ENCODE results near the gene IGSF22.

Gene IGSF22

DNA sequence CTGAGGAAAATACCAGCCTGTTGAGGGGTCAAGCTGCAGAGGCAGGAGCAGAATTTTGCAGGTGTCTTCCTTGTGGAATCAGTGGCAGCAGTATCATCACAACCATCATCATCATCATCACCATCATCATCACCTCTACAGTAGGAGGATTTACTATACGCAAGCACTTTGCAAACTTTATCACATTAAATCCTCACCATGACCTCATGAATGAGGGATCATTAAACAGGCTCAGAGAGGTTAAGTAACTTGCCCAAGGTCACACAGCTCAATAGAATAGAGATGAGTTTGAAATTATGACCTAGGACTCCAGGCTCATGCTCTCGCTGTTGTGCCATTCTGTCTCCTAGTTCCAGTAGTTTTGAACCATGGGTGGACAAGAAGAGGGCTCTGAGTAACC is 40.0 kb upstream of the IGSF22 start:
- H3K27ac ChIP-seq (ENCODE audit: insufficient read depth, low read length, poor library complexity, severe bottlenecking): no peak overlapping the region
- H3K4me1 ChIP-seq (ENCODE audit: control insufficient read depth, insufficient read depth, low read length, poor library complexity, severe bottlenecking): no peaks in the 10 kb centered on the region

GRCh38 chr11:18765554-18765953 is 39.6 kb upstream of the IGSF22 start:
- no peak for DNase-seq
- Histone ChIP-seq H3K4me1 (ENCODE audit: control insufficient read depth, insufficient read depth, low read length, poor library complexity, severe bottlenecking) (no peaks in the 10 kb centered on the region), H3K36me3 (ENCODE audit: control insufficient read depth, insufficient read depth, low read length) (no peaks in the 10 kb centered on the region), H3K4me3 (ENCODE audit: insufficient read depth, low read depth, low read length, poor library complexity, severe bottlenecking) (no peak overlapping the region), H3K9me3 (ENCODE audit: control insufficient read depth, low read length) (no peaks in the 10 kb centered on the region), H3K27ac (ENCODE audit: insufficient read depth, low read length, poor library complexity, severe bottlenecking) (no peak overlapping the region), H3K27me3 (replicated peaks; ENCODE audit: control insufficient read depth, insufficient read depth, low read length, poor library complexity, severe bottlenecking) (no peaks in the 10 kb centered on the region)

More for the DNA sequence above, 40.0 kb upstream of the IGSF22 start:
- Histone ChIP-seq H3K27me3 (replicated peaks; ENCODE audit: control insufficient read depth, insufficient read depth, low read length, poor library complexity, severe bottlenecking) (no peaks in the 10 kb centered on the region), H3K9me3 (ENCODE audit: control insufficient read depth, low read length) (no peaks in the 10 kb centered on the region), H3K36me3 (ENCODE audit: control insufficient read depth, insufficient read depth, low read length) (no peaks in the 10 kb centered on the region), H3K4me3 (ENCODE audit: insufficient read depth, low read depth, low read length, poor library complexity, severe bottlenecking) (no peak overlapping the region)
- DNase-seq: no peak

DNA sequence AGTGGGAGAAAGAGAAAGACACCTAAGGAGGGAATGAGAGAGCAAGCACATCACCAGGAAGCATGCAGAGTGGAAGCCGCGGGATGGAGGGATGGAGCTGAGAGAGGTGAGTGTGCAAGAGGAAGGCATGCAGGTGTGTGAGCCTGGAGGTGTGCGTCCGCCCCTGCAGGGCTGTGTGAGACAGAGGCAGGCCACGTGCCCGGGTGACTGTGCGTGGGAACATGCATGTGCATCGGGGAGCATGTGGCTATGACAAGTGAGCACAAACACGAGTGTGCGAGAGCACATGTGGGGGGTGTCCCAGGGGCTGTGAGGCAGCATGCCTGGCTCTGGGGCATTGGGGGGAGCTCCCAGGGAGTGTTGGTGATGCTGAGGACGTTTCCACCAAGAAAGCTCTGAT is 35.8 kb upstream of the IGSF22 start:
- H3K4me3 ChIP-seq (ENCODE audit: insufficient read depth, low read depth, low read length, poor library complexity, severe bottlenecking): no peak overlapping the region

GRCh38 chr11:18761144-18761543 is 35.2 kb upstream of the IGSF22 start:
- Histone ChIP-seq H3K27me3 (replicated peaks; ENCODE audit: control insufficient read depth, insufficient read depth, low read length, poor library complexity, severe bottlenecking) (no peaks in the 10 kb centered on the region), H3K9me3 (ENCODE audit: control insufficient read depth, low read length) (no peaks in the 10 kb centered on the region), H3K27ac (ENCODE audit: insufficient read depth, low read length, poor library complexity, severe bottlenecking) (no peak overlapping the region), H3K4me1 (ENCODE audit: control insufficient read depth, insufficient read depth, low read length, poor library complexity, severe bottlenecking) (no peaks in the 10 kb centered on the region), H3K4me3 (ENCODE audit: insufficient read depth, low read depth, low read length, poor library complexity, severe bottlenecking) (no peak overlapping the region), H3K36me3 (ENCODE audit: control insufficient read depth, insufficient read depth, low read length) (no peaks in the 10 kb centered on the region)
- no peak for DNase-seq

More for the DNA sequence above, 35.8 kb upstream of the IGSF22 start:
- H3K27me3 ChIP-seq (replicated peaks; ENCODE audit: control insufficient read depth, insufficient read depth, low read length, poor library complexity, severe bottlenecking): no peaks in the 10 kb centered on the region
- H3K4me1 ChIP-seq (ENCODE audit: control insufficient read depth, insufficient read depth, low read length, poor library complexity, severe bottlenecking): no peaks in the 10 kb centered on the region
- no peak for DNase-seq
- no peaks in the 10 kb centered on the region for H3K9me3 ChIP-seq (ENCODE audit: control insufficient read depth, low read length)
- H3K27ac ChIP-seq (ENCODE audit: insufficient read depth, low read length, poor library complexity, severe bottlenecking): no peak overlapping the region
- no peaks in the 10 kb centered on the region for H3K36me3 ChIP-seq (ENCODE audit: control insufficient read depth, insufficient read depth, low read length)

DNA sequence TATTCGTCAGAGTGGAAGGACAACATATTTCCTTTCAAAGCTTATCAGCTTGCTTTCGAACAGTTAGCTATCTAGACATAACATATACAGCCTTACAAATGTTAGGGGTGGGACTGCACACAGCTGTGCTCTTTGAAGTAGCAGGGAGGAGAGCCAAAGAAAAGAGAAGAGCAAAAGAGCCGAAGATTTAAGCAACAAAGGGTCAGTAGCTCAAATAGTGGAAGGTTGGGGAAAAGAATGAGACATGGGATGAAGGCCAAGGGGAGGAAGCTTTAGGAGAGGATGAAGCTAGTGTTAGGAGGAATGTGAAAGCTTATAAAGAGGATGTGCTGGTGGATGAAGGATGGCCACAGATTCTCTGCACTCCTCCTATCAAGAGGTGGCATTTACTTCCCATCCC is 31.8 kb upstream of the IGSF22 start:
- DNase-seq: no peak
- H3K27me3 ChIP-seq (replicated peaks; ENCODE audit: control insufficient read depth, insufficient read depth, low read length, poor library complexity, severe bottlenecking): no peaks in the 10 kb centered on the region
- H3K4me3 ChIP-seq (ENCODE audit: insufficient read depth, low read depth, low read length, poor library complexity, severe bottlenecking): no peak overlapping the region

GRCh38 chr11:18756889-18757288 is 30.9 kb upstream of the IGSF22 start:
- no peaks in the 10 kb centered on the region for H3K9me3 ChIP-seq (ENCODE audit: control insufficient read depth, low read length)
- no peaks in the 10 kb centered on the region for H3K27me3 ChIP-seq (replicated peaks; ENCODE audit: control insufficient read depth, insufficient read depth, low read length, poor library complexity, severe bottlenecking)
- H3K4me1 ChIP-seq (ENCODE audit: control insufficient read depth, insufficient read depth, low read length, poor library complexity, severe bottlenecking): no peaks in the 10 kb centered on the region
- H3K36me3 ChIP-seq (ENCODE audit: control insufficient read depth, insufficient read depth, low read length): no peaks in the 10 kb centered on the region
- H3K4me3 ChIP-seq (ENCODE audit: insufficient read depth, low read depth, low read length, poor library complexity, severe bottlenecking): no peak overlapping the region
- DNase-seq: no peak
- no peak overlapping the region for H3K27ac ChIP-seq (ENCODE audit: insufficient read depth, low read length, poor library complexity, severe bottlenecking)

More for the DNA sequence above, 31.8 kb upstream of the IGSF22 start:
- no peaks in the 10 kb centered on the region for H3K36me3 ChIP-seq (ENCODE audit: control insufficient read depth, insufficient read depth, low read length)
- no peak overlapping the region for H3K27ac ChIP-seq (ENCODE audit: insufficient read depth, low read length, poor library complexity, severe bottlenecking)
- H3K9me3 ChIP-seq (ENCODE audit: control insufficient read depth, low read length): no peaks in the 10 kb centered on the region
- H3K4me1 ChIP-seq (ENCODE audit: control insufficient read depth, insufficient read depth, low read length, poor library complexity, severe bottlenecking): no peaks in the 10 kb centered on the region

GRCh38 chr11:18754308-18754707 is 28.3 kb upstream of the IGSF22 start:
- H3K27ac ChIP-seq (ENCODE audit: insufficient read depth, low read length, poor library complexity, severe bottlenecking): no peak overlapping the region
- no peak for DNase-seq
- H3K9me3 ChIP-seq (ENCODE audit: control insufficient read depth, low read length): no peaks in the 10 kb centered on the region
- no peaks in the 10 kb centered on the region for H3K4me1 ChIP-seq (ENCODE audit: control insufficient read depth, insufficient read depth, low read length, poor library complexity, severe bottlenecking)
- H3K36me3 ChIP-seq (ENCODE audit: control insufficient read depth, insufficient read depth, low read length): no peaks in the 10 kb centered on the region
- no peaks in the 10 kb centered on the region for H3K27me3 ChIP-seq (replicated peaks; ENCODE audit: control insufficient read depth, insufficient read depth, low read length, poor library complexity, severe bottlenecking)
- no peak overlapping the region for H3K4me3 ChIP-seq (ENCODE audit: insufficient read depth, low read depth, low read length, poor library complexity, severe bottlenecking)

- no peaks in the 10 kb centered on the region for H3K27me3 ChIP-seq (replicated peaks; ENCODE audit: control insufficient read depth, insufficient read depth, low read length, poor library complexity, severe bottlenecking)
- H3K27ac ChIP-seq (ENCODE audit: insufficient read depth, low read length, poor library complexity, severe bottlenecking): no peak overlapping the region
- H3K4me1 ChIP-seq (ENCODE audit: control insufficient read depth, insufficient read depth, low read length, poor library complexity, severe bottlenecking): no peaks in the 10 kb centered on the region
- no peaks in the 10 kb centered on the region for H3K9me3 ChIP-seq (ENCODE audit: control insufficient read depth, low read length)
- H3K4me3 ChIP-seq (ENCODE audit: insufficient read depth, low read depth, low read length, poor library complexity, severe bottlenecking): no peak overlapping the region
- no peaks in the 10 kb centered on the region for H3K36me3 ChIP-seq (ENCODE audit: control insufficient read depth, insufficient read depth, low read length)
- no peak for DNase-seq
Measured at GRCh38 chr11:18752502-18752901, 26.5 kb upstream of the IGSF22 start.

DNA sequence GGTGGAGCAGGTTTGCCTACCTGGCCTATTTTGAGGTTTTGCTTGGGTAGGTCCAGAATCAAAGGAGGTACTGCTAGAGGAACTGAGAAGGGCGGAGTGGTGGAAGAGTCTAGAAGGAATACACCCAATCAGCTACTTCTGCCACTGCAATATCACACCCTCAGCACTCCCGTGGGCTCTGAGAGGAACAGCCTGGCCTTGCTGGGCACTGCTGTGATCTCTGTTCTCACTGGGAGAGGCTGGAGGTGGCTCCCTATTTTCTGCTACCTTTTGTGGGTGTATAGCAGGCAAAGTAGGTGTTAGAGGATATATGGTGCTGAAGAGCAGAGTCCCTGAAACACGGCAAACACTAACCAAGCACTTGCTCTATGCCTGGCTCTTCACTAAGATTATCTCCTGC is 25.0 kb upstream of the IGSF22 start:
- Histone ChIP-seq H3K9me3 (ENCODE audit: control insufficient read depth, low read length) (no peaks in the 10 kb centered on the region), H3K4me3 (ENCODE audit: insufficient read depth, low read depth, low read length, poor library complexity, severe bottlenecking) (no peak overlapping the region), H3K36me3 (ENCODE audit: control insufficient read depth, insufficient read depth, low read length) (no peaks in the 10 kb centered on the region), H3K27ac (ENCODE audit: insufficient read depth, low read length, poor library complexity, severe bottlenecking) (no peak overlapping the region), H3K27me3 (replicated peaks; ENCODE audit: control insufficient read depth, insufficient read depth, low read length, poor library complexity, severe bottlenecking) (no peaks in the 10 kb centered on the region), H3K4me1 (ENCODE audit: control insufficient read depth, insufficient read depth, low read length, poor library complexity, severe bottlenecking) (no peaks in the 10 kb centered on the region)
- no peak for DNase-seq

DNA sequence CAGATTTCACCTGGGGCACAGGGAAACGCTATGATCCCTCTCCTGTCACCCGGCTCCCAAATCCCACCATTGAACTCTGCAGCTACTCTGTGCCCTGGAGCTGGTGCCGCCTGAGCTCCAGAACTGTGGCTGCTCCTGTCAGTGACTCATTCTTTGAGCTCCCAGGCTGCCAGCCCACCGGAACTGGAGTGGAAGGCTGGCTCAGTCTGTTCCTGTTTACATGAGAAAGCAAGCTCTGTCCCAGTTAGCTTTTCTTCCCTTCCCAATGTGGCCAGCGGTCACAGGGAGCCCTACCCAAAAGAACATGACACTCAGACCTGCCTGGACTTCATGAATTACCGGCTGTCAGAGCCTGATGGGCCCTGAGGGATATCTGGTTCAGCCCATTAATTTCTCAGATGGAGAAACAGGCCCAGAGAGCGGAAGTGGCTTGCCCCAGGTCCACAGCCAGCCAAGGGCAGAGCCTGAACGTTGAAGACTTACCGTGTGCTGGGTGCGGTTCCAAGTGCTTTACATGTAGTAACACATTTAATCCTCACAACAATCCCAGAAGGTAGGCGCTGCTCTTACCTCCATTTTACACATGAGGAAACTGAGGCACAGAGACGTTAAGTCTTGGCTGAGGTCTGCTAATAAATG is 23.8 kb upstream of the IGSF22 start:
- no peak overlapping the region for H3K27ac ChIP-seq (ENCODE audit: insufficient read depth, low read length, poor library complexity, severe bottlenecking)
- no peak overlapping the region for H3K4me3 ChIP-seq (ENCODE audit: insufficient read depth, low read depth, low read length, poor library complexity, severe bottlenecking)
- no peaks in the 10 kb centered on the region for H3K9me3 ChIP-seq (ENCODE audit: control insufficient read depth, low read length)
- H3K4me1 ChIP-seq (ENCODE audit: control insufficient read depth, insufficient read depth, low read length, poor library complexity, severe bottlenecking): no peaks in the 10 kb centered on the region
- H3K36me3 ChIP-seq (ENCODE audit: control insufficient read depth, insufficient read depth, low read length): no peaks in the 10 kb centered on the region
- H3K27me3 ChIP-seq (replicated peaks; ENCODE audit: control insufficient read depth, insufficient read depth, low read length, poor library complexity, severe bottlenecking): no peaks in the 10 kb centered on the region
- DNase-seq: no peak
